ENCODE measurements around the gene PDK1.

GRCh38 chr2:172639256-172639655, 83.4 kb downstream of the PDK1 start:
- TF ChIP-seq POLR2A (IDR thresholded peaks at IDR 0.05) (no peak), CTCF (IDR thresholded peaks at IDR 0.05) (no peak)
